Measurements from ENCODE around the gene CFDP1. TPM values are rescaled to one million over a fixed set of nuclear protein-coding genes. Genes with fewer than 3 reads are reported as not detected.
A peak's percentile ranks its signal among the peaks of the same experiment; 100 is the strongest.

Gene CFDP1
- total and polyA plus RNA-seq, 2 of the 13 experiments (the other 11 are each of a cell fraction or from before 2014, with no cell fraction given): 78.6 to 153 TPM

- TF ChIP-seq, protein P1, sequence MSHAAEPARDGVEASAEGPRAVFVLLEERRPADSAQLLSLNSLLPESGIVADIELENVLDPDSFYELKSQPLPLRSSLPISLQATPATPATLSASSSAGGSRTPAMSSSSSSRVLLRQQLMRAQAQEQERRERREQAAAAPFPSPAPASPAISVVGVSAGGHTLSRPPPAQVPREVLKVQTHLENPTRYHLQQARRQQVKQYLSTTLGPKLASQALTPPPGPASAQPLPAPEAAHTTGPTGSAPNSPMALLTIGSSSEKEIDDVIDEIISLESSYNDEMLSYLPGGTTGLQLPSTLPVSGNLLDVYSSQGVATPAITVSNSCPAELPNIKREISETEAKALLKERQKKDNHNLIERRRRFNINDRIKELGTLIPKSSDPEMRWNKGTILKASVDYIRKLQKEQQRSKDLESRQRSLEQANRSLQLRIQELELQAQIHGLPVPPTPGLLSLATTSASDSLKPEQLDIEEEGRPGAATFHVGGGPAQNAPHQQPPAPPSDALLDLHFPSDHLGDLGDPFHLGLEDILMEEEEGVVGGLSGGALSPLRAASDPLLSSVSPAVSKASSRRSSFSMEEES (CRISPR knock-in tag; IDR thresholded peaks at IDR 0.05): peak; percentile 95
- TF ChIP-seq SIX1 (CRISPR knock-in tag; IDR thresholded peaks at IDR 0.05; ENCODE audit: borderline replicate concordance) (peak; percentile 24; the same call in 1 of the 2 replicates), ZNF672 (CRISPR knock-in tag; IDR thresholded peaks at IDR 0.05) (no peak), PATZ1 (CRISPR knock-in tag; IDR thresholded peaks at IDR 0.05) (peak; percentile 70), KDM3A (CRISPR knock-in tag; IDR thresholded peaks at IDR 0.05; ENCODE audit: low read depth) (no peak), NR2C2 (CRISPR knock-in tag; IDR thresholded peaks at IDR 0.05; ENCODE audit: borderline replicate concordance) (peak; percentile 86), TRAFD1 (CRISPR knock-in tag; IDR thresholded peaks at IDR 0.05; ENCODE audit: borderline replicate concordance) (no peak), NFYC (CRISPR knock-in tag; IDR thresholded peaks at IDR 0.05) (no peak), TEAD3 (CRISPR knock-in tag; optimal IDR thresholded peaks at IDR 0.05; ENCODE audit: borderline replicate concordance) (peak; percentile 97), CENPT (CRISPR knock-in tag; IDR thresholded peaks at IDR 0.05; ENCODE audit: low read depth) (no peak), ZNF350 (CRISPR knock-in tag; IDR thresholded peaks at IDR 0.05; ENCODE audit: borderline replicate concordance, low read depth) (no peak)
- TF ChIP-seq, protein P2, sequence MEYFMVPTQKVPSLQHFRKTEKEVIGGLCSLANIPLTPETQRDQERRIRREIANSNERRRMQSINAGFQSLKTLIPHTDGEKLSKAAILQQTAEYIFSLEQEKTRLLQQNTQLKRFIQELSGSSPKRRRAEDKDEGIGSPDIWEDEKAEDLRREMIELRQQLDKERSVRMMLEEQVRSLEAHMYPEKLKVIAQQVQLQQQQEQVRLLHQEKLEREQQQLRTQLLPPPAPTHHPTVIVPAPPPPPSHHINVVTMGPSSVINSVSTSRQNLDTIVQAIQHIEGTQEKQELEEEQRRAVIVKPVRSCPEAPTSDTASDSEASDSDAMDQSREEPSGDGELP (IDR thresholded peaks at IDR 0.05; ENCODE audit: borderline replicate concordance, low read depth): peak; percentile 82; the same call in 1 of the 2 replicates
- TF ChIP-seq, protein P3, sequence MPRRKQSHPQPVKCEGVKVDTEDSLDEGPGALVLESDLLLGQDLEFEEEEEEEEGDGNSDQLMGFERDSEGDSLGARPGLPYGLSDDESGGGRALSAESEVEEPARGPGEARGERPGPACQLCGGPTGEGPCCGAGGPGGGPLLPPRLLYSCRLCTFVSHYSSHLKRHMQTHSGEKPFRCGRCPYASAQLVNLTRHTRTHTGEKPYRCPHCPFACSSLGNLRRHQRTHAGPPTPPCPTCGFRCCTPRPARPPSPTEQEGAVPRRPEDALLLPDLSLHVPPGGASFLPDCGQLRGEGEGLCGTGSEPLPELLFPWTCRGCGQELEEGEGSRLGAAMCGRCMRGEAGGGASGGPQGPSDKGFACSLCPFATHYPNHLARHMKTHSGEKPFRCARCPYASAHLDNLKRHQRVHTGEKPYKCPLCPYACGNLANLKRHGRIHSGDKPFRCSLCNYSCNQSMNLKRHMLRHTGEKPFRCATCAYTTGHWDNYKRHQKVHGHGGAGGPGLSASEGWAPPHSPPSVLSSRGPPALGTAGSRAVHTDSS (CRISPR knock-in tag; conservative IDR thresholded peaks at IDR 0.05): no peak
- TF ChIP-seq, protein P4, sequence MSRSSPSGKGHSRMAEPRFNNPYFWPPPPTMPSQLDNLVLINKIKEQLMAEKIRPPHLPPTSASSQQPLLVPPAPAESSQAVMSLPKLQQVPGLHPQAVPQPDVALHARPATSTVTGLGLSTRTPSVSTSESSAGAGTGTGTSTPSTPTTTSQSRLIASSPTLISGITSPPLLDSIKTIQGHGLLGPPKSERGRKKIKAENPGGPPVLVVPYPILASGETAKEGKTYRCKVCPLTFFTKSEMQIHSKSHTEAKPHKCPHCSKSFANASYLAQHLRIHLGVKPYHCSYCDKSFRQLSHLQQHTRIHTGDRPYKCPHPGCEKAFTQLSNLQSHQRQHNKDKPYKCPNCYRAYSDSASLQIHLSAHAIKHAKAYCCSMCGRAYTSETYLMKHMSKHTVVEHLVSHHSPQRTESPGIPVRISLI (CRISPR knock-in tag; IDR thresholded peaks at IDR 0.05; ENCODE audit: borderline replicate concordance): peak; percentile 93
- TF ChIP-seq, protein P5, sequence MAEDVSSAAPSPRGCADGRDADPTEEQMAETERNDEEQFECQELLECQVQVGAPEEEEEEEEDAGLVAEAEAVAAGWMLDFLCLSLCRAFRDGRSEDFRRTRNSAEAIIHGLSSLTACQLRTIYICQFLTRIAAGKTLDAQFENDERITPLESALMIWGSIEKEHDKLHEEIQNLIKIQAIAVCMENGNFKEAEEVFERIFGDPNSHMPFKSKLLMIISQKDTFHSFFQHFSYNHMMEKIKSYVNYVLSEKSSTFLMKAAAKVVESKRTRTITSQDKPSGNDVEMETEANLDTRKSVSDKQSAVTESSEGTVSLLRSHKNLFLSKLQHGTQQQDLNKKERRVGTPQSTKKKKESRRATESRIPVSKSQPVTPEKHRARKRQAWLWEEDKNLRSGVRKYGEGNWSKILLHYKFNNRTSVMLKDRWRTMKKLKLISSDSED (CRISPR knock-in tag; IDR thresholded peaks at IDR 0.05): no peak
Measured at GRCh38 chr16:75309899-75310430, 123.3 kb downstream of the CFDP1 start (continued).

All from HepG2 (cell line).